WTC11 (cell line): ENCODE data around the gene CDC25B. TPM values are rescaled to one million over a fixed set of nuclear protein-coding genes. Genes with fewer than 3 reads are reported as not detected.

ENCODE experiments used
- ATAC-seq: fragments of 200-7000 bp; cut with Tn5 transposase; 2 replicates; pipeline ENCODE4 v1.10.0; 2021; ENCODE audit warnings: mild to moderate bottlenecking, moderate library complexity
- CTCF ChIA-PET: fragments of 300-600 bp; sonication (Branson Sonifier 250); formaldehyde crosslinking; loops from one replicate; lab custom pipeline; 2021; ENCODE audit warnings: antibody characterized with exemption; lab: Charles Lee
- POLR2A ChIA-PET: fragments of 350-600 bp; sonication (Branson Sonifier 250); formaldehyde crosslinking; loops from one replicate; lab custom pipeline; 2021; ENCODE audit warnings: antibody characterized with exemption; lab: Charles Lee
- DNase-seq: peaks from one replicate; pipeline ENCODE4 v3.0.0; 2021; ENCODE audit warnings: low spot score
- H3K27ac Mint-ChIP-seq: 2 replicates; pipeline ENCODE4 v1.8.0; 2021; ENCODE audit warnings: mixed read lengths
- H3K27me3 Mint-ChIP-seq: 2 replicates; pipeline ENCODE4 v1.8.0; 2021; ENCODE audit warnings: low read depth, mild to moderate bottlenecking, moderate library complexity, mixed read lengths
- H3K36me3 Mint-ChIP-seq: 2 replicates; pipeline ENCODE4 v1.8.0; 2021; ENCODE audit warnings: mixed read lengths
- H3K4me1 Mint-ChIP-seq: 2 replicates; pipeline ENCODE4 v1.8.0; 2022; ENCODE audit warnings: mixed read lengths
- H3K4me3 Mint-ChIP-seq: 2 replicates; pipeline ENCODE4 v1.8.0; 2021; ENCODE audit warnings: mild to moderate bottlenecking, moderate library complexity, mixed read lengths
- H3K9me3 Mint-ChIP-seq: 2 replicates; pipeline ENCODE4 v1.8.0; 2021; ENCODE audit warnings: mixed read lengths
- CREM ChIP-seq: sonication (generic); formaldehyde crosslinking; IDR thresholded peaks from 2 replicates; pipeline ENCODE4 v1.8.1; 2022; ENCODE audit warnings: mild to moderate bottlenecking, missing genetic modification reagents, moderate library complexity
- FOXJ3 ChIP-seq: sonication (generic); formaldehyde crosslinking; IDR thresholded peaks from 2 replicates; pipeline ENCODE4 v1.9.0; 2021; ENCODE audit warnings: missing genetic modification reagents, mild to moderate bottlenecking, borderline replicate concordance
- FOXK1 ChIP-seq: sonication (generic); formaldehyde crosslinking; IDR thresholded peaks from 2 replicates; pipeline ENCODE4 v1.8.0; 2022; ENCODE audit warnings: mild to moderate bottlenecking, moderate library complexity, missing genetic modification reagents
- GTF2I ChIP-seq: fragments of 250-450 bp; sonication (Bioruptor Pico); conservative IDR thresholded peaks from 2 replicates; pipeline ENCODE4 v1.4.0; 2021; ENCODE audit warnings: mild to moderate bottlenecking
- HMGXB4 ChIP-seq: sonication (generic); formaldehyde crosslinking; IDR thresholded peaks from 2 replicates; pipeline ENCODE4 v1.8.1; 2023; ENCODE audit warnings: mild to moderate bottlenecking, moderate library complexity, missing genetic modification reagents
- JAZF1 ChIP-seq: fragments of 250-450 bp; sonication (Bioruptor Pico); IDR thresholded peaks from 2 replicates; pipeline ENCODE4 v1.9.0; 2021; ENCODE audit warnings: moderate library complexity, mild to moderate bottlenecking, inconsistent platforms
- JUN ChIP-seq: sonication (generic); formaldehyde crosslinking; IDR thresholded peaks from 2 replicates; pipeline ENCODE4 v1.8.0; 2023; ENCODE audit warnings: mild to moderate bottlenecking, missing genetic modification reagents
- MYBL2 ChIP-seq: sonication (generic); formaldehyde crosslinking; IDR thresholded peaks from 2 replicates; pipeline ENCODE4 v1.8.1; 2023; ENCODE audit warnings: mild to moderate bottlenecking, moderate library complexity, missing genetic modification reagents
- NR2C2 ChIP-seq: sonication (generic); formaldehyde crosslinking; IDR thresholded peaks from 2 replicates; pipeline ENCODE4 v1.8.0; 2022; ENCODE audit warnings: mild to moderate bottlenecking, missing genetic modification reagents
- SMAD3 ChIP-seq: sonication (generic); formaldehyde crosslinking; IDR thresholded peaks from 2 replicates; pipeline ENCODE4 v1.8.0; 2022; ENCODE audit warnings: missing genetic modification reagents, mild to moderate bottlenecking, borderline replicate concordance
- SMAD4 ChIP-seq: sonication (generic); formaldehyde crosslinking; IDR thresholded peaks from 2 replicates; pipeline ENCODE4 v1.8.0; 2022; ENCODE audit warnings: mild to moderate bottlenecking, missing genetic modification reagents
- SP1 ChIP-seq: sonication (generic); formaldehyde crosslinking; conservative IDR thresholded peaks from 2 replicates; pipeline ENCODE4 v1.8.1; 2022; ENCODE audit warnings: missing genetic modification reagents
- TCF7 ChIP-seq: sonication (generic); formaldehyde crosslinking; IDR thresholded peaks from 2 replicates; pipeline ENCODE4 v1.8.0; 2022; ENCODE audit warnings: mild to moderate bottlenecking, low read depth, missing genetic modification reagents, moderate library complexity
- TEAD1 ChIP-seq: sonication (generic); formaldehyde crosslinking; IDR thresholded peaks from 2 replicates; pipeline ENCODE4 v1.8.0; 2022; ENCODE audit warnings: mild to moderate bottlenecking, missing genetic modification reagents
- ZNF121 ChIP-seq: sonication (generic); formaldehyde crosslinking; IDR thresholded peaks from 2 replicates; pipeline ENCODE4 v1.8.0; 2023; ENCODE audit warnings: missing genetic modification reagents
- ZNF219 ChIP-seq: sonication (generic); formaldehyde crosslinking; IDR thresholded peaks from 2 replicates; pipeline ENCODE4 v1.8.0; 2023; ENCODE audit warnings: missing genetic modification reagents, mild to moderate bottlenecking, borderline replicate concordance
- ZNF263 ChIP-seq: sonication (generic); formaldehyde crosslinking; IDR thresholded peaks from 2 replicates; pipeline ENCODE4 v1.8.1; 2022; ENCODE audit warnings: low read depth, mild to moderate bottlenecking, moderate library complexity, missing genetic modification reagents
- ZNF416 ChIP-seq: fragments of 250-450 bp; sonication (Bioruptor Pico); IDR thresholded peaks from 2 replicates; pipeline ENCODE4 v1.9.0; 2021; ENCODE audit warnings: mild to moderate bottlenecking, inconsistent platforms
- ZNF423 ChIP-seq: fragments of 250-450 bp; sonication (Bioruptor Pico); IDR thresholded peaks from 2 replicates; pipeline ENCODE4 v2.1.2; 2022; ENCODE audit warnings: mild to moderate bottlenecking, moderate library complexity
- total RNA-seq: library from RNA; stranded (reverse); gene quantifications from 3 replicates; pipeline ENCODE4 v1.2.3, GENCODE V29; 2021
- TF ChIP-seq, protein P1 (sequence below): sonication (generic); formaldehyde crosslinking; IDR thresholded peaks from 2 replicates; pipeline ENCODE4 v1.8.1; 2023; ENCODE audit warnings: mild to moderate bottlenecking, missing genetic modification reagents, borderline replicate concordance
- TF ChIP-seq, protein P2 (sequence below): sonication (generic); formaldehyde crosslinking; IDR thresholded peaks from 2 replicates; pipeline ENCODE4 v1.8.1; 2023; ENCODE audit warnings: mild to moderate bottlenecking, missing genetic modification reagents
- TF ChIP-seq, protein P3 (sequence below): sonication (generic); formaldehyde crosslinking; IDR thresholded peaks from 2 replicates; pipeline ENCODE4 v1.8.0; 2022; ENCODE audit warnings: mild to moderate bottlenecking, missing genetic modification reagents
- TF ChIP-seq, protein P4 (sequence below): fragments of 200-600 bp; IDR thresholded peaks from 2 replicates; pipeline ENCODE4 v1.8.0; 2022; ENCODE audit warnings: antibody characterized with exemption

The CDC25B gene
- total RNA-seq, 1 experiment from 2014 or later = 37.4 TPM

- Mint-ChIP-seq H3K9me3 (peaks cover 2% of the 10 kb centered on the region; the same call in 1 of the 2 replicates), H3K4me3 (no peak overlapping the region), H3K27ac (no peak overlapping the region), H3K36me3 (peaks cover 49% of the 10 kb centered on the region), H3K4me1 (peaks cover 49% of the 10 kb centered on the region), H3K27me3 (0 out of 2 replicates have a peak, but pooled peaks cover under 1% of the 10 kb centered on the region)
- TF ChIP-seq, protein P1, sequence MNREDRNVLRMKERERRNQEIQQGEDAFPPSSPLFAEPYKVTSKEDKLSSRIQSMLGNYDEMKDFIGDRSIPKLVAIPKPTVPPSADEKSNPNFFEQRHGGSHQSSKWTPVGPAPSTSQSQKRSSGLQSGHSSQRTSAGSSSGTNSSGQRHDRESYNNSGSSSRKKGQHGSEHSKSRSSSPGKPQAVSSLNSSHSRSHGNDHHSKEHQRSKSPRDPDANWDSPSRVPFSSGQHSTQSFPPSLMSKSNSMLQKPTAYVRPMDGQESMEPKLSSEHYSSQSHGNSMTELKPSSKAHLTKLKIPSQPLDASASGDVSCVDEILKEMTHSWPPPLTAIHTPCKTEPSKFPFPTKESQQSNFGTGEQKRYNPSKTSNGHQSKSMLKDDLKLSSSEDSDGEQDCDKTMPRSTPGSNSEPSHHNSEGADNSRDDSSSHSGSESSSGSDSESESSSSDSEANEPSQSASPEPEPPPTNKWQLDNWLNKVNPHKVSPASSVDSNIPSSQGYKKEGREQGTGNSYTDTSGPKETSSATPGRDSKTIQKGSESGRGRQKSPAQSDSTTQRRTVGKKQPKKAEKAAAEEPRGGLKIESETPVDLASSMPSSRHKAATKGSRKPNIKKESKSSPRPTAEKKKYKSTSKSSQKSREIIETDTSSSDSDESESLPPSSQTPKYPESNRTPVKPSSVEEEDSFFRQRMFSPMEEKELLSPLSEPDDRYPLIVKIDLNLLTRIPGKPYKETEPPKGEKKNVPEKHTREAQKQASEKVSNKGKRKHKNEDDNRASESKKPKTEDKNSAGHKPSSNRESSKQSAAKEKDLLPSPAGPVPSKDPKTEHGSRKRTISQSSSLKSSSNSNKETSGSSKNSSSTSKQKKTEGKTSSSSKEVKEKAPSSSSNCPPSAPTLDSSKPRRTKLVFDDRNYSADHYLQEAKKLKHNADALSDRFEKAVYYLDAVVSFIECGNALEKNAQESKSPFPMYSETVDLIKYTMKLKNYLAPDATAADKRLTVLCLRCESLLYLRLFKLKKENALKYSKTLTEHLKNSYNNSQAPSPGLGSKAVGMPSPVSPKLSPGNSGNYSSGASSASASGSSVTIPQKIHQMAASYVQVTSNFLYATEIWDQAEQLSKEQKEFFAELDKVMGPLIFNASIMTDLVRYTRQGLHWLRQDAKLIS = no peak
- TF ChIP-seq SP1 (CRISPR knock-in tag) (no peak), ZNF219 (CRISPR knock-in tag) (no peak), JUN (no peak), HMGXB4 (no peak), ZNF423 (no peak), SMAD4 (CRISPR knock-in tag) (no peak), MYBL2 (CRISPR knock-in tag) (no peak), ZNF263 (no peak), SMAD3 (CRISPR knock-in tag) (no peak), JAZF1 (CRISPR knock-in tag) (no peak), TEAD1 (CRISPR knock-in tag) (no peak), TCF7 (CRISPR knock-in tag) (no peak)
- ATAC-seq (no peak), DNase-seq (no peak)
- CTCF ChIA-PET = interaction anchor here (0.8 kb wide), 1 partner anchor 15 kb away, joined by 3 read pairs; no protein-coding TSS in a partner anchor
- POLR2A ChIA-PET = no interaction called here
Observed at GRCh38 chr20:3803289-3803688, 7.2 kb downstream of the CDC25B start.

DNA sequence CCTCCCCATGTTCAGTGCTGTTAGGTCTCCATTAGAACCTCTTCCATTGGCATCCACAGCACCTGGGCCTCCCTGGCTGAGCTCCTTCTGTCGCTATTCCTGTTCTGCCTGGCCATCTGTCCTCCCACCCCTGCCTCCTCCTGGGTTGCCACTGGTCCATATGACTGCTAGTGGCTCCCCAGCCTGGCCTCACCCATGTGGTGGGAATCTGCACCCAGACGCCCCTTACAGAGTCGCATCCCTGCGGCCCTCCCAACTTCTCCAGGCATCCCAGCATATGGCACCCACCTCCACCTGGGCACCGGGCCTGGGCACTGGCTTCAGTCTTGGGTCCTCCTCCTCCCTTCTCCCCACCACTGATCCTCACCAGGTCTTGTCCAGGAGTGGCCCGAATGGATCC is 7.7 kb downstream of the CDC25B start:
- CTCF ChIA-PET = no interaction called here
- DNase-seq = no peak
- peaks cover 49% of the 10 kb centered on the region for H3K36me3 Mint-ChIP-seq
- ATAC-seq = no peak
- H3K4me1 Mint-ChIP-seq = peaks cover 43% of the 10 kb centered on the region
- no peak overlapping the region for H3K4me3 Mint-ChIP-seq
- TF ChIP-seq ZNF416 (CRISPR knock-in tag) = no peak
- no peak for TF ChIP-seq NR2C2
- TF ChIP-seq, protein P2, sequence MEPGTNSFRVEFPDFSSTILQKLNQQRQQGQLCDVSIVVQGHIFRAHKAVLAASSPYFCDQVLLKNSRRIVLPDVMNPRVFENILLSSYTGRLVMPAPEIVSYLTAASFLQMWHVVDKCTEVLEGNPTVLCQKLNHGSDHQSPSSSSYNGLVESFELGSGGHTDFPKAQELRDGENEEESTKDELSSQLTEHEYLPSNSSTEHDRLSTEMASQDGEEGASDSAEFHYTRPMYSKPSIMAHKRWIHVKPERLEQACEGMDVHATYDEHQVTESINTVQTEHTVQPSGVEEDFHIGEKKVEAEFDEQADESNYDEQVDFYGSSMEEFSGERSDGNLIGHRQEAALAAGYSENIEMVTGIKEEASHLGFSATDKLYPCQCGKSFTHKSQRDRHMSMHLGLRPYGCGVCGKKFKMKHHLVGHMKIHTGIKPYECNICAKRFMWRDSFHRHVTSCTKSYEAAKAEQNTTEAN = no peak
- TF ChIP-seq GTF2I (CRISPR knock-in tag) = no peak
- TF ChIP-seq ZNF219 (CRISPR knock-in tag) = no peak
- H3K9me3 Mint-ChIP-seq = peaks cover 4% of the 10 kb centered on the region; the same call in 1 of the 2 replicates
- no peak overlapping the region for H3K27ac Mint-ChIP-seq
- H3K27me3 Mint-ChIP-seq = peaks cover 6% of the 10 kb centered on the region; the same call in 1 of the 2 replicates
- POLR2A ChIA-PET = no interaction called here

GRCh38 chr20:3804254-3804751 is 8.2 kb downstream of the CDC25B start:
- ATAC-seq = no peak
- ChIA-PET CTCF (interaction anchor here (1.1 kb wide), 1 partner anchor 14 kb away, joined by 4 read pairs; no protein-coding TSS in a partner anchor), POLR2A (no interaction called here)
- H3K27me3 Mint-ChIP-seq = peaks cover 6% of the 10 kb centered on the region; the same call in 1 of the 2 replicates
- no peak overlapping the region for H3K27ac Mint-ChIP-seq
- peaks cover 49% of the 10 kb centered on the region for H3K36me3 Mint-ChIP-seq
- DNase-seq = no peak
- H3K4me1 Mint-ChIP-seq = peaks cover 39% of the 10 kb centered on the region
- H3K4me3 Mint-ChIP-seq = no peak overlapping the region
- TF ChIP-seq ZNF121 (CRISPR knock-in tag) = no peak
- TF ChIP-seq FOXJ3 = no peak
- no peak for TF ChIP-seq JUN
- TF ChIP-seq FOXK1 (CRISPR knock-in tag) = no peak
- TF ChIP-seq, protein P3, sequence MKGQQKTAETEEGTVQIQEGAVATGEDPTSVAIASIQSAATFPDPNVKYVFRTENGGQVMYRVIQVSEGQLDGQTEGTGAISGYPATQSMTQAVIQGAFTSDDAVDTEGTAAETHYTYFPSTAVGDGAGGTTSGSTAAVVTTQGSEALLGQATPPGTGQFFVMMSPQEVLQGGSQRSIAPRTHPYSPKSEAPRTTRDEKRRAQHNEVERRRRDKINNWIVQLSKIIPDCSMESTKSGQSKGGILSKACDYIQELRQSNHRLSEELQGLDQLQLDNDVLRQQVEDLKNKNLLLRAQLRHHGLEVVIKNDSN (CRISPR knock-in tag) = no peak
- TF ChIP-seq CREM = no peak
- TF ChIP-seq, protein P4, sequence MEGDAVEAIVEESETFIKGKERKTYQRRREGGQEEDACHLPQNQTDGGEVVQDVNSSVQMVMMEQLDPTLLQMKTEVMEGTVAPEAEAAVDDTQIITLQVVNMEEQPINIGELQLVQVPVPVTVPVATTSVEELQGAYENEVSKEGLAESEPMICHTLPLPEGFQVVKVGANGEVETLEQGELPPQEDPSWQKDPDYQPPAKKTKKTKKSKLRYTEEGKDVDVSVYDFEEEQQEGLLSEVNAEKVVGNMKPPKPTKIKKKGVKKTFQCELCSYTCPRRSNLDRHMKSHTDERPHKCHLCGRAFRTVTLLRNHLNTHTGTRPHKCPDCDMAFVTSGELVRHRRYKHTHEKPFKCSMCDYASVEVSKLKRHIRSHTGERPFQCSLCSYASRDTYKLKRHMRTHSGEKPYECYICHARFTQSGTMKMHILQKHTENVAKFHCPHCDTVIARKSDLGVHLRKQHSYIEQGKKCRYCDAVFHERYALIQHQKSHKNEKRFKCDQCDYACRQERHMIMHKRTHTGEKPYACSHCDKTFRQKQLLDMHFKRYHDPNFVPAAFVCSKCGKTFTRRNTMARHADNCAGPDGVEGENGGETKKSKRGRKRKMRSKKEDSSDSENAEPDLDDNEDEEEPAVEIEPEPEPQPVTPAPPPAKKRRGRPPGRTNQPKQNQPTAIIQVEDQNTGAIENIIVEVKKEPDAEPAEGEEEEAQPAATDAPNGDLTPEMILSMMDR = no peak
- H3K9me3 Mint-ChIP-seq = peaks cover 4% of the 10 kb centered on the region; the same call in 1 of the 2 replicates
